ENCODE results near the gene DGAT2.

Gene DGAT2

GRCh38 chr11:75778962-75779361, 10.4 kb downstream of the DGAT2 start:
- H3K27ac ChIP-seq: no peak overlapping the region
- no peak for DNase-seq (ENCODE audit: low spot score)
- TF ChIP-seq CTCF (conservative IDR thresholded peaks at IDR 0.05; ENCODE audit: low read depth): no peak
- CTCF ChIA-PET: interaction anchor here (0.6 kb wide), 1 partner anchor 16 kb away, joined by 3 read pairs; no protein-coding TSS in a partner anchor
- POLR2A ChIA-PET (ENCODE audit: low non-redundant PET): no interaction called here

- no peak for TF ChIP-seq CTCF (conservative IDR thresholded peaks at IDR 0.05; ENCODE audit: low read depth)
- POLR2A ChIA-PET (ENCODE audit: low non-redundant PET): no interaction called here
Observed at GRCh38 chr11:75779960-75780359, 11.4 kb downstream of the DGAT2 start.

GRCh38 chr11:75780888-75781287, 12.3 kb downstream of the DGAT2 start:
- ChIA-PET CTCF (interaction anchor here (0.7 to 1.0 kb wide), 2 partner anchors 17 to 372 kb away, joined by 3 read pairs; no protein-coding TSS in a partner anchor), POLR2A (ENCODE audit: low non-redundant PET) (no interaction called here)
- no peak for TF ChIP-seq CTCF (conservative IDR thresholded peaks at IDR 0.05; ENCODE audit: low read depth)
- H3K27ac ChIP-seq: no peak overlapping the region
- DNase-seq (ENCODE audit: low spot score): no peak

More at GRCh38 chr11:75779960-75780359, 11.4 kb downstream of the DGAT2 start:
- CTCF ChIA-PET: interaction anchor here (0.7 to 1.0 kb wide), 2 partner anchors 9 to 1735 kb away, joined by 3 to 4 read pairs; no protein-coding TSS in a partner anchor
- DNase-seq (ENCODE audit: low spot score): no peak
- H3K27ac ChIP-seq: no peak overlapping the region

- no peak for TF ChIP-seq CTCF (conservative IDR thresholded peaks at IDR 0.05; ENCODE audit: low read depth)
- DNase-seq (ENCODE audit: low spot score): no peak
- POLR2A ChIA-PET (ENCODE audit: low non-redundant PET): no interaction called here
- CTCF ChIA-PET: interaction anchor here (1.0 kb wide), 1 partner anchor 371 kb away, joined by 3 read pairs; no protein-coding TSS in a partner anchor
- H3K27ac ChIP-seq: no peak overlapping the region
Observed at GRCh38 chr11:75781296-75781695, 12.7 kb downstream of the DGAT2 start.

- POLR2A ChIA-PET (ENCODE audit: low non-redundant PET): no interaction called here
- no peak for TF ChIP-seq CTCF (conservative IDR thresholded peaks at IDR 0.05; ENCODE audit: low read depth)
- no peak overlapping the region for H3K27ac ChIP-seq
- CTCF ChIA-PET: no interaction called here
- DNase-seq (ENCODE audit: low spot score): no peak
Observed at GRCh38 chr11:75781831-75782230, 13.3 kb downstream of the DGAT2 start.

GRCh38 chr11:75782540-75783263, 14.1 kb downstream of the DGAT2 start:
- no peak overlapping the region for H3K27ac ChIP-seq
- CTCF ChIA-PET: interaction anchor here (1.0 kb wide), 1 partner anchor 11 kb away, joined by 3 read pairs; no protein-coding TSS in a partner anchor
- no peak for DNase-seq (ENCODE audit: low spot score)
- POLR2A ChIA-PET (ENCODE audit: low non-redundant PET): no interaction called here
- TF ChIP-seq CTCF (conservative IDR thresholded peaks at IDR 0.05; ENCODE audit: low read depth): no peak
